Activated naive CD4-positive, alpha-beta T cell treated with anti-CD3 and anti-CD28 coated beads, Interleukin-2, amount 50 U/mL, for 72 hours (primary cell): ENCODE results near the gene TBC1D17. TPM values are rescaled to one million over a fixed set of nuclear protein-coding genes. Genes with fewer than 3 reads are reported as not detected.
"Not testable (repeated sequence)": the region's sequence is repeated elsewhere in the genome, so short reads cannot be mapped to it uniquely, and the experiment has no call there.

Experiments used
- ATAC-seq, 2 donors: fragments of 150-1000 bp; cut with Tn5 transposase; 2 replicates each; pipeline ENCODE4 v1.10.0; 2021; ENCODE audit warnings: mild to moderate bottlenecking in 2 of 2, moderate library complexity in 2 of 2
- DNase-seq, 2 donors: peaks; one replicate each; pipeline ENCODE4 v3.0.0; 2021 to 2022; ENCODE audit warnings: low spot score in 2 of 2
- H3K27ac Mint-ChIP-seq, 2 donors: one replicate each; pipeline ENCODE4 v1.8.0; 2022; ENCODE audit warnings: mild to moderate bottlenecking in 2 of 2, mixed read lengths in 2 of 2
- H3K36me3 Mint-ChIP-seq, 2 donors: one replicate each; pipeline ENCODE4 v1.8.0; 2022; ENCODE audit warnings: mixed read lengths in 2 of 2
- H3K9me3 Mint-ChIP-seq, 2 donors: one replicate each; pipeline ENCODE4 v1.8.0; 2022; ENCODE audit warnings: mixed read lengths in 2 of 2
- total RNA-seq, 2 donors: library from RNA; stranded (reverse); gene quantifications; one replicate each; pipeline ENCODE4 v1.2.3, GENCODE V29; 2022

Gene TBC1D17
- total RNA-seq, 2 donors from 2014 or later: 28.8 to 53.0 TPM

- no peak for ATAC-seq
- DNase-seq: no peak
- Mint-ChIP-seq H3K9me3 (no peaks in the 10 kb centered on the region), H3K27ac (peak overlapping the region; percentile 75 to 89), H3K36me3 (peaks cover 12 to 65% of the 10 kb centered on the region in 2 donors)
These were observed 36.2 kb downstream of the TBC1D17 start for GRCh38 chr19:49913720-49914119.

- peak overlapping the region; percentile 4 to 17 for H3K27ac Mint-ChIP-seq
- H3K9me3 Mint-ChIP-seq: no peaks in the 10 kb centered on the region
- no peak for DNase-seq
- no peak for ATAC-seq
- peaks cover 12 to 56% of the 10 kb centered on the region in 2 donors for H3K36me3 Mint-ChIP-seq
These were observed 37.8 kb downstream of the TBC1D17 start for GRCh38 chr19:49915271-49915670.

DNA sequence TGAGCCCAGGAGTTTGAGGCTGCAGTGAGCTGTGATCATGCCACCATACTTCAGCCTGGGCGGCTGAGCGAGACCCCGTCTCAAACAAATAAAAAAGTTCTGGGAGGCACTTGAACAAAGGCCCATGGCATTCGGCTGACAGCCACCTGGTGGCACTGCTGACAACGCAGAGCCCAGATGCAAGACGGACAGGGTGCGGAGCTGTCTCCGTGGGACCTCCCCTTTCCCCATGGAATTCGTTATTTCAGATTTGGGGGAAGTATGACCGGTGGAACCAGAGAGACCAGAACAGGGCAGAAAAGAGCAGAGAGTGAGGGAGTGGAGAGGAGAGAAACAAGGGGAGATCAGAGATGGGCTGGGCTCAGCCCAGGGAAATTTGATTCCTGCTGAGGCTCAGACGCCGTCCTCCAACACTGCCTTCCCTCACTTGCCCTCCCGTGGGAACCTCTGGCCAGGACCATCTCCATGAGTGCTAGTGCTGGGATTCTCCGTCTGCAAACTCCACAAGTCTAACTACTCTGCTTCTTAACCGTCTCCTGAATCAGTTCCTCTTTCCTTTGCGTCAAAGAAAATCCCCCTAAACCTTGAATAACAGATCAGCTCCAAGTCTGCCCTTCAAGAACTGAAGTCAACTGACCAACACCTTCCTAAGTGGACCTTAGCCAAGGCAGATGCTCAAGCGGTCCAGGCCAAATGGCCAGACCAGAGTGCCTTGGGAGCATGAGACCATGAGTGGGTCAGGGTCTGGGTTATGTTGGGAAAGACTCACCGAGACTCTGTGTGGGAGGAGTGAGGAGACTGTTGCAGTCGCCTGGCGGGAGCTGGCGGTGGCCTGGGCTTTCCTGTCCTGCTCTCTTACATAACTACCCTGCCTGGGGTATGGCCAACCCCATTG is 39.6 kb downstream of the TBC1D17 start:
- H3K36me3 Mint-ChIP-seq: peaks cover 12 to 58% of the 10 kb centered on the region in 2 donors
- no peaks in the 10 kb centered on the region for H3K9me3 Mint-ChIP-seq
- H3K27ac Mint-ChIP-seq: peak overlapping the region in 1 of 2 donors; percentile 14
- ATAC-seq (no peak), DNase-seq (no peak)

- no peaks in the 10 kb centered on the region for H3K9me3 Mint-ChIP-seq
- DNase-seq: no peak
- H3K27ac Mint-ChIP-seq: peak overlapping the region in 1 of 2 donors; percentile 14
- H3K36me3 Mint-ChIP-seq: peaks cover 12 to 51% of the 10 kb centered on the region in 2 donors
- no peak for ATAC-seq
These were observed 40.6 kb downstream of the TBC1D17 start for GRCh38 chr19:49918089-49918488.

- Mint-ChIP-seq H3K36me3 (peaks cover 7 to 37% of the 10 kb centered on the region in 2 donors), H3K27ac (peak overlapping the region; percentile 86 to 89), H3K9me3 (no peaks in the 10 kb centered on the region)
- ATAC-seq (no peak), DNase-seq (no peak)
These were observed 43.3 kb downstream of the TBC1D17 start for GRCh38 chr19:49920624-49921363.

GRCh38 chr19:49921871-49922795 is 44.6 kb downstream of the TBC1D17 start:
- H3K36me3 Mint-ChIP-seq: peaks cover 5 to 27% of the 10 kb centered on the region in 2 donors
- DNase-seq (no peak), ATAC-seq (peak; percentile 51 to 78)
- peak overlapping the region; percentile 86 to 89 for H3K27ac Mint-ChIP-seq
- no peaks in the 10 kb centered on the region for H3K9me3 Mint-ChIP-seq

DNA sequence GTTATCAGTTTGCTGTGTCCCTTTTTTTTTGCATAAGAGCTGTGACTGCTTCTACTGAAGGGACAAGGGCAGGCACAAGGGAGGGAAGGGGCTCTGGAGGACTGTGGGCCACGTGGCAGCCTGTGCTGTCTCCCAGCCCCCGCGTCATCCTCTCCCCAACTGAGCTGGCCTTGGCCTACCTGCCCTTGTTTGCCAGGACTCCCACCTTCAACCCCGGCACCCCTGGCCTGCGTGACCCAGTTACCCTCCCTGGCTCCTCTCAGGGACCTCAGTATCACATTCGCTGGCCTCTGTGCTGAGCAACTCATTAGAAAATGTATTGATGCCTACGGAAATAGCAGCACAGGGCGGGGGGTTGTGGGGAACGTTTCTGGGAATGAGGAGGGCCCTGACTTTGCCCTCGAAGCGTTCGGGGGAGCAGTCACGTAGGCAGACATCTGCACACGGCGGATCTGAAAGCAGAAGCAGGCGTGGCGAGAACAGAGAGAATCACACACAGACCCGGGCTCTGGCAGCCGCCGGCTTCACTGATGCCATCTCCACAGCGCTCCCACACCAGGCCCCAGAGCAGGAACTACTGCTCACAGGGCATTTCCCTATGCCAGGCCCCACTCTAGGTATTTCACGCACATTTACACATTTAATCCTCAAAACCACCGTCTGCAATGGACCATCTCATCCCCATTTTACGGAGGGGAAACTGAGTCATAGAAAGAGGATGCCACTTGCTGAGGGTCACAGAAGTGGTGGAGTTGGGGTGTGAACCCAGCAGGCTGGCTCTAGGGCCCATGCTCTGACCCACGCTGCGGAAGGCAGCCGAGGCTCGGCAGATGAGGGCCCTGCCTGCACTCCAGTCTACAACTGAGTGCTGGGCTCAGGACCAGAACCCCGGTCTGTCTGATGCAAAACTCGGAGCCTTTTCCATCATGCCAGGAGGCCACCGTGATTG is 45.8 kb downstream of the TBC1D17 start:
- H3K9me3 Mint-ChIP-seq: no peaks in the 10 kb centered on the region
- H3K36me3 Mint-ChIP-seq: peaks cover 14 to 33% of the 10 kb centered on the region in 2 donors
- H3K27ac Mint-ChIP-seq: peak overlapping the region; percentile 32 to 60
- ATAC-seq (no peak), DNase-seq (no peak)

DNA sequence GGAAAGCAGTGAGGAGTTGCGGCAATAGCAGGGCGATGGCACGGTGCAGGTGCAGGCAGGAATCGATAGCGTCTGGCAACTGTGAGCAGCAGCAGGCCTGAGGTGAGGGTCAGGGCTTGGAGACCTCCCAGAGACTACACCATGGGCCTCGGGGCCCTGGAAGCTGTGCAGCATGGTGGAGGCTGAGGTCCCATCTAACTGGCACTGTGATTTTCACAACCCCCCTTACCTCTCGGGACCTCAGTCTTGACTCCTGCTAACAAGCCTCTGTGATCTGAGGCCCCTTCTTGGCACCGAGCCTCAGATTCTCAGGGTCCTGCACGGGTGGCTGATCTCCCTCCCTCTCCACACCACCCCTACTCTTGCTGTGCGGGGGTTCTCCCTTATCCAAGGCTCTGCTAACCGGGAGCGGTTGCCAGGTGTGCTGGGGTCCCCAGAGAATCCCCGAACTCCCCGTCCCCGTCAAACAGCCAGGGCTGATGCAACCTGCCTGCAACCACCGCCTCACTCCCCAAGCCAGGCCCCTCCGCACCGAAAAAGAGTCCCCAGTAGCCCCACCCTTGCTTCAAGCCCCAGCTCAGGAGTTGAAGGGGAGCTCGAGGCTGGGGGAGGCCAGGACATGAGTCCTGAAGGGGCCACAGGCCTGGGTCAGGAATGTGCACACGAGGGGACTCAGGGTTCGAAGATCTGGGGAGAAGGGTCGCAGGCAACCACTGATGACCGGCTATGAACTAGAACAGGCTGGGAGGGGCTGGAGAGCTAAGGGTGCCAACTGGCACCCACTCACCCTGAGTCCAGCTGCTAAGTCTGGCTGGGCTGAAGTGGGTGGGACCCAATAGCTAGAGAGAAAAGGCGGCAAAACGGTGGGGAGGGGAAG is 46.7 kb downstream of the TBC1D17 start:
- peaks cover 23 to 38% of the 10 kb centered on the region in 2 donors for H3K36me3 Mint-ChIP-seq
- DNase-seq: no peak
- ATAC-seq: no peak
- no peaks in the 10 kb centered on the region for H3K9me3 Mint-ChIP-seq
- peak overlapping the region; percentile 32 to 50 for H3K27ac Mint-ChIP-seq

- H3K36me3 Mint-ChIP-seq: peaks cover 29 to 44% of the 10 kb centered on the region in 2 donors
- not testable (repeated sequence) for H3K9me3 Mint-ChIP-seq, DNase-seq, ATAC-seq
- H3K27ac Mint-ChIP-seq: peak overlapping the region in 1 of 2 donors; percentile 86
These were observed 47.3 kb downstream of the TBC1D17 start for GRCh38 chr19:49924881-49925210.

DNA sequence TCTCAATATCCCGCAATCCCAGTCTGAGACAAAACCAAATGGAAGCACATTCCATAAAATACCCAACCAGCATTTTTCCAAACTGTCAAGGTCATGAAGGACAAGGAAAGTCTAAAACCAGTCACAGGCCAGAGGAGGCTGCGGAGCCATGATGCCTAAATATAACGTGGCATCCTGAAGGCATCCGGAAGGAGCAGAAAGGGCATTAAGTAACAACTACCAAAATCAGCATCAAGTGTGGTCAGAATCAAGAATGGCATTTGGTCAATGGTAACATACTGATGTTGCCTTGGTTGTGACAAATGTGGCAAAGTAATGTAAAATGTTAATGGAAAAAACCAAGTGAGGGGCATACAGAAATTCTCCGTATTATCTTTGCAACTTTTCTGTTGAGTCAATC is 48.0 kb downstream of the TBC1D17 start:
- ATAC-seq: no peak
- Mint-ChIP-seq H3K36me3 (peaks cover 36 to 51% of the 10 kb centered on the region in 2 donors), H3K9me3 (peaks cover 6 to 7% of the 10 kb centered on the region in 2 donors), H3K27ac (peak overlapping the region in 1 of 2 donors; percentile 86)
- DNase-seq: no peak

DNA sequence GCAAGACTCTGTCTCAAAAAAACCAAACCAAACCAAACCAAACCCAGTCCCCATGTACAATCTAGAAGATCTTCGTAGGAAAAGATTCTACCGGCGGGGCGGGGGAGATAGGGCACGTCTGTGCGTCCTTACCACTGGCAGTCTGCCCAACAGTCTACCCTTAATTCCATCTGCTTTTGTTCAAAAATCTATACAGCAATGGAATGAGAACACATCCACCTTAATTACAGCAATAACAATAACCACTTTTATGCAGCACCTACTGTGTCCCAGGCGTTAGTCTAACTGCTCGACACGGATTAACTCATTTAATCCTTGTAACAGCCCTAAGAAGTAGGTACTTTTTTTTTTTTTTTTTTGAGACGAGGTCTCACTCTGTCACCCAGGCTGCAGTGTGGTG is 49.0 kb downstream of the TBC1D17 start:
- H3K9me3 Mint-ChIP-seq: peaks cover 6 to 9% of the 10 kb centered on the region in 2 donors
- ATAC-seq: no peak
- DNase-seq: no peak
- H3K27ac Mint-ChIP-seq: peak overlapping the region in 1 of 2 donors; percentile 55
- peaks cover 38 to 55% of the 10 kb centered on the region in 2 donors for H3K36me3 Mint-ChIP-seq

- ATAC-seq (no peak), DNase-seq (no peak)
- Mint-ChIP-seq H3K27ac (peak overlapping the region; percentile 97 to 98), H3K9me3 (peaks cover 9 to 15% of the 10 kb centered on the region in 2 donors), H3K36me3 (peaks cover 38 to 56% of the 10 kb centered on the region in 2 donors)
These were observed 50.2 kb downstream of the TBC1D17 start for GRCh38 chr19:49927526-49928264.

- Mint-ChIP-seq H3K27ac (peak within 1 kb of the TSS; percentile 97 to 100), H3K9me3 (peaks cover 9 to 15% of the 10 kb centered on the region in 2 donors), H3K36me3 (peaks cover 38 to 56% of the 10 kb centered on the region in 2 donors)
- ATAC-seq (peak; percentile 58 to 59), DNase-seq (peak; percentile 93 to 96)
These were observed 51.7 kb downstream of the TBC1D17 start, which contains the start of the genes ATF5 and NUP62 for GRCh38 chr19:49929121-49929610. Gene ATF5, plus strand, starts transcription at chr19:49929205. Its CDS starts 1,646 bp downstream, at chr19:49930851. Gene NUP62, minus strand, starts transcription at chr19:49929504. Its CDS starts 19,697 bp downstream, at chr19:49909807.
